Fibroblast of skin of left biceps (primary cell): ENCODE data around the gene PSMD12.

Experiments
- DNase-seq, 2 experiments: peaks; one replicate each; pipeline ENCODE4 v3.0.0-alpha.2; 2013; ENCODE audit warnings: low read depth in 2 of 2

Gene PSMD12

DNA sequence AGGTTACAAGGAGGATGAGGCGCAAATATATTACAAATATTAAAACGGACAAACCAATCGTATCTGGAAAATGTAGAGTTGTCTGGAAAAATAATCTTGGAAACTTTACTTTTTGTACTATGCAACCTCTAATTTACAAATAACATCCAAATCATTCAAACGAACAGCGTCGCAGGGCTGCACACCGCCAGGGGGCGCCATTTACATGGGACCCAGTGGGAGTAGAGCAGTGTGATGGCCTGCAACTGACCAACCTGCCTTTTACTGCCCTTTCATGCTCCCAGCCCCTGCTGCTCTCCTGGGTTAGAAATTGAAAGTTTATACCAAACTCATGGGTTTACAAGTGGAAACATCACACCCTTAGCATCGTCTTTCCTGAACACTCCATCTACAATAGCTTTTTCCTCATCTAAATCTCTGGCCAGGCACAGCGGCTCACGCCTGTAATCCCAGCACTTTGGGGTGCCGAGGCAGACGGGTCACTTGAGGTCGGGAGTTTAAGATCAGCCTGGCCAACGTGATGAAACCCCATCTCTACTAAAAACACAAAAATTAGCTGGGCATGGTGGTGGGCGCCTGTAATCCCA lies 20.7 kb upstream of the PSMD12 start:
- DNase-seq, result no peak

DNA sequence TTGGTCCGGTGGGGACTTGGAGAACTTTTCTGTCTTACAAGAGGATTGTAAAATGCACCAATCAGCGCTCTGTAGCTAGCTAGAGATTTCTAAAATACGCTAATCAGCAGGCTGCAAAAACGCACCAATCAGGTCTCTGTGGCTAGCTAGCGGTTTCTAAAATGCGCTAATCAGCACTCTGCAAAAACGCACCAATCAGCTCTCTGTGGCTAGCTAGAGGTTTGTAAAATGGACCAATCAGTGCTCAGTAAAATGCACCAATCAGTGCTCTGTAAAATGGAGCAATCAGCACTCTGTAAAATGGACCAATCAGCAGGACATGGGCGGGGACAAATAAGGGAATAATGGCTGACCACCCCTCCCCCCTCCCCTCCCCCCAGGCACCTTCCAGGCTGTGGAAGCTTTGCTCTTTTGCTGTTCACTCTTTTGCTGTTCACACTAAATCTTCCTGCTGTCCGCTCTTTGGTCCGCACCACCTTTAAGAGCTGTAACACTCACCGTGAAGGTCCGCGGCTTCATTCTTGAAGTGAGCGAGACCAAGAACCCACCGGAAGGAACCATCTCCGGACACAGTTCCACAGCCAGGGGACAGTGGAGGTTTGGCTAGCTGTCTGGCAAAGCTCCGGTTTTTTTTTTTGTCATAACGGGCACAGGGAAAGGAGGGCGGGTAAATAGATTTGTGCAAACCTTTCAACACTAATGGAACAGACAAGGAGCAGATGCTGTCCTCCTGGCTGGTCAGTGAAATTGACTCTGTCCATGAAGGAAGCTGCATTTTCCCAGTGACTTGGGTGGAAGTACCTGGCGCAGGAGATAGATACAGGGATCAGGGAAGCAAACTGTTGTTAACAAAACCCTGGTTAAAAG lies 19.0 kb upstream of the PSMD12 start:
- no peak for DNase-seq

DNA sequence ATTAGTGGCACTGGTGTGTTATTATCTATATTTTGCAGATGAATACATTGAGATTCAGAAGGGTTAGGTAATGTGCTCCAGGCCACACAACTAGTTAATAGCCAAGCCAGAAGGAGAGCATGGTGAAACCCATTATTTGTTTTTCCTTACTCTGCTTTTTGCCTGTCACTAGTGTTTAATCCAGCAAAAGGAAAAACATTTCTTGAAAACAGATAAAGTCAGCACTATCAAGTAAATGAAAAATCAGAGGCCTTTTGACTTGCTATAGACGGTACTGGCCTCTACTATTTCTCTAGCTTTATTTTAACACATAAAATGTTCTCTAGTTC lies 15.5 kb upstream of the PSMD12 start:
- DNase-seq, result no peak

DNA sequence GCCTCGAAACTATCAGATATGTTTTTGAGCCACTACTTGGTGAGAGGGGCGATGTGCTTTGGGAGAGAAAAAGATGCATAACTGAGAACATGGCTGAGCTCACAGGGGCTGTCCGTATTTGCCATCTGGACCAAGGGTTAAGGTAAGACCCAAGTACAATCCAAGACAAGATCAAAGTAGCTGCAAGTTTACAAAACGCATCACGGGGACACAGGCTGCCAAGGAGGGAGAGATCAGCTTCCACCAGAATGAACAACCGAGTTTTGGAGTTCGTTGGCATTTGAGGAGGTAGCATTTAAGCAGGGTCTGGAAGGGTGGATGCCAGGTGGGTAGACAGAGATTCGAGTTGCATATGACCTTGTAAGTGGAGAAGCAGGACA lies 12.9 kb upstream of the PSMD12 start:
- DNase-seq, result no peak

DNA sequence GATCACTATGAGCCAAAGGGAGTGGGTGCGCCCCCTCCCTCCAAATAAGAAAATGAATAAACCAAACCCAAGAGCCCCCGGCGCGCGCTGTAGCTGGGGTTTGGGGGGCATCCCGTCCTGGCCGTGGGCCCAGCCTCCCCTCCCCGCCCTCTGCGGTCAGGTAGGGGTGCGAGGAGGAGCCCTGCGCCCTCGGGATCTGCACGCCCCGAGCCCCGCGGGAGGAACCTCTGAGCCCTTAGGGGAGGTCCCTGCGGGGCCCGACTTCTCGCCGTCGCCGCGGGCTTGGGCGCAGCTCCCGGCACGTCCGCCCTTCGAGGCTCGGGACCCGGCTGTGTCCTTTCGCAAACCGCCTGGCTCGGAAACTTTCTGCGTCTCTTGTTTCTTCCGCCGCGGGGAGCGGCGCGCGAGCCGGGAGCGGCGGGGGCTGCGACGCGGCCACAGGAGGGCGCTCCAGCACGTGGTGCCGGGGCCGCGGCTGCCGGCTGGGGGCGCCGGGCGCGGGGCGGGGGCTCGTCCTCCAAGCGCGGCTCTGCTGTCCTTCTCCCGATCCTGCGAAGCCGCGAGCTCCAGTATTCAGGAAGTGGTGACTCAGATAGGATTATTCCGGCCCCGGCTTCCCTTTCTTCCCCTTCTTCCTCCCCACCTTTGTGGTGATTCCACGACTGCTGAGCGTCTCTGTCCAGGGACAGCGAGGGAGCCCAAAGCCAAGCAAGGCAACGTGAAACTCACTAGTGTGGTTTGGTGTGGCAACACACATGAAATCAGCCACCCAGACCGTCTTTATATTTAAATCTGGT lies 12.3 kb upstream of the PSMD12 start:
- peak in 1 of 2 experiments; percentile 39 for DNase-seq

DNA sequence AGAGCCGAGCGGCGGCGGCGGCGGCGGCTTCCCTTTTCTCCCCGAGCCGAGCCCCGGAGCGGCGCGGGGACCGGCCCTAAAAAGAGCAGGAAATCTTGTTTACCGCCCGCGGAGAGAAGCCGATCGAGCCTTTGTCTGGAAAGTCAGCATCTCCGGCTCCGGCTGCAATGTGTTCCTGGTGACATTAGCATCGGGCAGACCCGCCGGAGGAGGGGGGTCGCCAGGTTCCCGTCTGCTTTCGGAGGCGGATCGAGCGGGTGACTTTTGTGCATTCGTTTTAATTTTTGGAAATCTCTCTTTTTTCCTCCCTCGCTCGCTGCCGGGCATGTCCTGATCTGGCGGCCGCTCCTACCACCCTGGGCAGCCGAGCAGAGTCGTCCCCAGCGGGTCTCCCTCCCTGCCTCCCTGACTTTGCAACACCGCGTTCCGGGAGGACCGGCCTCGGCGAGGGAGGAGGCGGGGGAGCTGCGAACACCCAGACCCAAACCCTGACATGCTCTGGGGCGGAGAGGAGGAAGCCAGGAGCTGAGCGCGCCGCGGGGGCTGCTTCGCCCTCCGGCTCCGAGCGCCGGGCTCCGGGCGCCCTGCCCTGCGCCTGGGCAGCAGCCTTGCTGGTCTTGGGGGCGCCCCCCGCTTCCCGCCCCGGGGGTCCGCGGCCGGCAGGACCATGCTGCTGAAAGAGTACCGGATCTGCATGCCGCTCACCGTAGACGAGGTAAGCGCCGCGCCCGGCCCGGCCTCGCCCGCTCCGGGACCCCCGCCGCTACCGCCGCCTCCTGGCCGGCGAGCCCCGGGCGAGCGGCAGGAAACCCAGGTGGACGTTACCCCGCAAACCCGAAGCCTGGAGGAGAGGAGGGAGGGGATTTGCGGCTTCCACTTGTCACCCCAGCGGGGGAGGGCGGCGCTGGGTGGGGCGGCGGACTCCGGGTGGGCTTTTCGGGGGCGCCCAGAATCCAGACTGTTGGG lies 11.4 kb upstream of the PSMD12 start:
- DNase-seq, result no peak

DNA sequence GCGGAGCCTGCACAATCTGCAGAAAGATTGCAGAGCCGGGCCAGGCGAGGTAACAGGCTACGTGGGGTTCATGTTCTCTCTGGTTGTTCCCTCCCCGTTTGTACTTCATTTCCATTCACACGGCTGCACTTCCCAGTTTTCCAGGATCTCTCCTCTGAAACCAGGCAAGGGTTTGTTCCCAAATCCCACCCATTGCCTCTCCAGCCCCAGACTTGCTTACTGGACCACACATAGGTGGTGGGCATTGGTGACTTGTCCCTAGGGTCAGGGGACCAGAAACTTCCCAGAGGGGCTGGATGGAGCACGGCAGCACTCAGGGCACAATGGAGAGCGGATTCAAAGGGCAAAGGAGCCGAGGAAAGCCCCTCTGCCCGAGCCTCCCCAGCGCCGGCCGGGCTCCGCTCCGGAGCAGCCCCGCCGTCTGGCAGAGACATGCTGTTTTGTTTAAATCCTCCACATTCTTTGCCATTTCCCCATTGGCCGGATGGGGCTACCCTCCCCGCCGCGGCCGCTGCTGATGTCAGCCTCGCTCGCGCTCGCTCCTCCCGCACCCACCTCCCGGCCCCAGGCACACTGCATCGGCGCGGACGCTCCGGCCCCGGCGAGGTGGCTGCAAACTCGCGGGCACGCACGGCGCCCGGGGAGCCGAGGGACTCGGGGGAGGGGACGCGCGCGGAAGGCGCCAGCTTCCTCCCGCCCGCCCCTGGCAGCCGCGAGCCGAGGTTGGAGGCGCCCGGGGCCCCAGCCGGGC lies 10.5 kb upstream of the PSMD12 start, which contains the start of gene PITPNC1:
PITPNC1 (plus strand) TSS at position 545 of the 751 bp plus-strand sequence.
- DNase-seq, result peak; percentile 60 to 66

DNA sequence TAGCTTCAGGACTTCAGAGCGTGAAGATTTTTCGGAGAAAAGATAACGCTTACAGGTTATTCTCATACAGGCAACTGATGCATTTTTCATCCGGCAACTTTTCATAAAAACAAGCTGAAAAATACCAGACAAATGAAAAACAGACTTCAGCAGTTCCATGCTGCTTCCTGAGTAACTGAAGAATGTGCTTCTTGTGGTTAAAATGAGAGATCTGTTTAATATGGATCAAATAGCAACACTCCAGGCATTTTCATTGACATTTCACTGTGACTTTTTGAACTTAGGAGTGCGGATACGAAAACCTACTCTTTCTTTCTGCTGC lies 10.0 kb upstream of the PSMD12 start:
- peak; percentile 68 to 70 for DNase-seq

DNA sequence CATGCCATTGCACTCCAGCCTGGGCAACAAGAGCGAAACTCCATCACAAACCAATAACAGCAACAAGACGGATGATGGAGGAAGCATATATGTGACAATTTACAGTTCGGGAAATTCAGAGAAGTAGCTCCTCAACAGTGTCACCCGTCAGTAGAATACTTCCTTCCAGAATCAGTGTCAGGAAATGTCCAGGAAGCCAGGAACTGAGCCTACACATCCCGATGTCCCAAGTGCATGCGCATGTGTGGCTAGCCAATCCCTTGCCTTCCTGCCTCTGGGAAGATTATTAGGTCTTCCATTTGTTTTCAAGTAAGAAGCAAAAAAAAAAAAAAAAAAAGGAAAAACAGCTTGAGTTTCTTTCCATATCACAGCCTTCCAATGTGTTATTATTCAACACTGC lies 9.3 kb upstream of the PSMD12 start:
- no peak for DNase-seq

DNA sequence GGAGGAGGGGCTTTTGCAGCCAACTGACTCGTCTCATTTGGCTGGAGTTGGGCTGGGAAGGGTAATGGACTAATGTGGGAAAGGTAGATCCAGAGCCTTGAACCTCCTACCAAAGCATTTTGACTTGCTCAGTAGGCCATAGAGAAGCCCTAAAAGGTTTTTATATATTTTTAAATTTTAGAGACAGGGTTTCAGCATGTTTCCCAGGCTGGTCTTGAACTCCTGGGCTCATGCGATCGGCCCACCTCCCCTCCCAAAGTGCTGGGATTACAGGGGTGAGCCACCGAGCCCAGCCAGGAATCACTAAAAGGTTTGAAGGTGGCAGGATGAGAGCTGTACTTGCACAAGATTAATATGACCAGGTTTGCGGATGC lies 8.7 kb upstream of the PSMD12 start:
- no peak for DNase-seq

DNA sequence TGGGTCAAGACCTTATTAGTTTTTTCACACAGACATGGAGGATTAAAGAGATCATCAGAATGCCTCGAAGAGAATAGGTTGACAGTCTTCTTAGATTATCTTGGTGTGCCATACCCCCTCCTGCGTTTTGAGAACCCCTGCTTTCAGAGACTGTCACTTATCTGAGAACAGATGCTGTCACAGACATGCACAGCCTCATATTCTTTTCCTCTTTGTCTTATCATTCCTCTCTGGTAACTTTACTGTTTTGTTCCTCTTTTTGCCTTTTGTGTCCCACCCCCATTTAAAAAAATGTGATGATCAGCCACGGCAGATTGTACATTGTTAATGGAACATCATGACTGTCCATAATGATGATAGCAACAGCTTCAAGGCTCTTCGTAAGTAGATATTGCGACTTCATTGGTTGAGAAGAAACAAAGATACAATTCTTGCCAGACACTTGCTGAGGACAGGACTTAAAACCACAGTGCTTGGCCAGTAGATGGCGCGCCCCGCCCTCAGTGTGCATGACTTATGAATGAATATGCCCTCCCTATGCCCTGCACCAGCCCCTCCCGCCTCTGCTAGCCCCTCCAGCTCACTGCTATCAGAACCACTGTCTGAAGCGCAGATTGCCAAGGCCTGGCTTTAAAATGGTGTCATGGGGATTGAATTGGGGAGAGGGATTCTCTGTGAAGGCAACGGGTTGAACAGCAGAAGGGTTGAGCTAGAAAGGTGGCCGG lies 8.1 kb upstream of the PSMD12 start:
- DNase-seq, result peak in 1 of 2 experiments; percentile 42

DNA sequence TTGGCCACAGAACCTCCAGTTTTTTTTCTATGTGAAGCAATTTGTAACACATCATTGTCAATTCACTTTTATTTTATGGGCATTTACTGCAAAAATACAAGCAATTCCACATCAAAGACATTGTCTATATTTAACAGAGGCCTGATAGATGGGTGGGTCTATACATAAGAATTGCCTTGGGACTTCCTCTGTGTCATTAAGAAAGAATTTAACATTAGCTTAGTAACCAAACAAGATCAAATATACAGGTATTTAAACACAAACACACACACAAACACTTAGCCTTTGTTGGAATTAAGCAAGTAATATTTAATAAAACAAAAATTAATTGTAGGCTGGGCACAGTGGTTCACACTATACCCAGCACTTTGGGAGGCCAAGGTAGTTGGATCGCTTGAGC lies 6.4 kb upstream of the PSMD12 start:
- no peak for DNase-seq

DNA sequence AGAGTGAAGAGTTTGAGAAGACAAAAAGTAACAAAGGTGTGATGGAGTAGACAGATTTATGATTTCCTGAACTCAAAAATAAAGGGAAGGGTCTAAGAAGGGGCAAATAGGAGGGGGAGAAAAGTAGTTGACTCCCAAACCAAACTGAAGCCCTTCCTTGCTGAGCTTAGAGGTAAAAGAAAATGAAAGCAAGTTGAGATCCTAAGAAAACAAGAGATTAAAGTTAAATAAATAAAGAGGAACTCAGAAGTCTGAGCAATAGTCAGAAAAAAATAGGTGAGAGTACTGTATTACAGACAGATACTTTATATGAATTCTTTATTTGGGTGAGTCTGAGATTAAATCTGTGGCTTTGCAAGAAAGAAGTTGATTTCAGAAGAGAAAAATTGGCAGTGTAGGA lies 3.3 kb upstream of the PSMD12 start:
- no peak for DNase-seq

DNA sequence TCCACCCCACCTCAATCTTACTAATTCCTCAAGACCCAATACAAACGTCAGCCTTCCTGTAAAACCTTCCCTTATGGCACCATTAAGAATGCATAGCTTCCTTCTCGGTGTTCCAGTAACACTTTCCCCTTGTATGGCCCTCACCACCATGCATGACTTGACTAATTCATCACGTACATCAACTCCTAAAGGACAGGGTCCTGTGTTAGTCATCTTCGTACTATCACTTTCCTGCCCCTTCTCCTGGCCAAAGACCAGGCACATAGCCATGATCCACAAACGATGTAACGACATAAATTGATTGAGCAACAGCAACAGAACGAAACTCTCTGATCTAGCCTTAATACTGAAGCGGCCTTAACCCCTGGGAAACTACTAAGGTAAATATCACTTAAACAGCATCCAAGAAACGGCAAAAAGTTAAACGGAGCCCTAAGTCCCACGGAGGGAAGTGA lies 612 bp downstream of the PSMD12 start:
- DNase-seq, result no peak

DNA sequence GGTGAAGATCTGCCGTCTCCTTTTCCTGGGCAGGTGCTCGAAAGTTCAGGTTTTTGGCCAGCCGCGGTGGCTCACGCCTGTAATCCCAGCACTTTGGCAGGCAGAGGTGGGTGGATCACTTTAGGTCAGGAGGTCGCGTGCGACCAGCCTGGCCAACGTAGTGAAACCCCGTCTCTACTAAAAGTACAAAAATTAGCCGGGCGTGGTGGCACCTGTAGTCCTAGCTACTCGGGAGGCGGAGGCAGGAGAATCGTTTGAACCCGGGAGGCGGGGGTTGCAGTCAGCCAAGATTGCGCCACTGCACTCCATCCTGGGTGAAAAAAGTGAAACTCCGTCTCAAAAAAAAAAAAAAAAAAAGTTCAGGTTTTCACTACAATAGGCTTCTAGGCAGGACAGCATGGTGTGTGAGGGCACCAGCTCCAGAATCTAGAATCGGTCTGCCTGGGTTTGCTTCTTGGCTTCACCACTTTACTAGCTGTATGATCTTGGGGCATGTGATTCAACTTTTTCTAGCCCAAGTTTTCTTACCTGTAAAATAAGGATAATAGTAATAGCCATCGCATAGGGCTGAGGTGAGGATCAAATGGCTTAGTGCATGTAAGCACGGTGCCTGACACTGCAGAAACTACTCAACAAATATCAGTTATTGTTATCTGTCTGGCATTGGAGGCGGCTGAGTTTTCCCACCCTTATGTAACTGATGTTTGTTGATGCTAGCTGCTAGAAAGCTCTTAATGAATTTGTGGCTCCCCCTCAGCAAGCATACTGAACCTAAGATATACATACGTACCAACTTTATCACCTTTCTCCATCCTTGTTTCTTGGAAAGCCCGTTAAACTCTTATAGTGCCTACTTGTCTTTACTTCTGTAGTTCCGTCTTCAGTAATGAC lies 1.3 kb downstream of the PSMD12 start:
- DNase-seq, result no peak

DNA sequence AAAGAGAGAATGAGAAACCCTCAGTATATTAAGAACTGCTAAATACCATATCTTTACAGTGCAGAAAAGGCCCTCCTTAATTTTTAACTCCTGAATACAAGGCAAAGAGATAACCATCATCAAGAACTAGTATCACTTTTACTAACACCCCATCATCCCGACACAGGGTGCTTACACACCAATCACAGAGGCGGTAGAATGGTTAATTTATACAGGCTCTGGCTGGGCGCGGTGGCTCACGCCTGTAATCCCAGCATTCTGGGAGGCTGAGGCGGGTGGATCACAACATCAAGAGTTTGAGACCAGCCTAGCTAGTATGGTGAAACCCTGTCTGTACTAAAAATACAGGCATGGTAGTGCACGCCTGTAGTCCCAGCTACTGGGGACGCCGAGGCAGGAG lies 4.2 kb downstream of the PSMD12 start:
- DNase-seq, result no peak

DNA sequence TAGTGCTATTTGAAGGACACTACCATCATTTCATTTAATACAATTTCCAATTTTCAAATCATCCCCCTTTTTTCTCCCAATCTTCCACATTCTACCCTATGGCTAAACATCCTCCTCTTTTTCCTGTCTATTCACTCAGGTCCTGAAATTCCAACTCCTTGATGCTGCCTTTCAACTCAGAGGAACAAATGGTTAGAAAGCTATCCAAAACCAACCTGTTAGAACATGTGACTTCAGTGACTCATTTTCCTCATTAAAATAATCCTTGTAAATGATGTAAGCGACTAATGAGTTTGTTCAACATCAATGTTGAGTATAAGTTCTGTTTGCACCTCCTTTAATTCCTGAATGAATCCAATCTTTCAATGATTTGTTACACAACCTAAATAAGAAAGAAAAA lies 5.5 kb downstream of the PSMD12 start:
- no peak for DNase-seq

DNA sequence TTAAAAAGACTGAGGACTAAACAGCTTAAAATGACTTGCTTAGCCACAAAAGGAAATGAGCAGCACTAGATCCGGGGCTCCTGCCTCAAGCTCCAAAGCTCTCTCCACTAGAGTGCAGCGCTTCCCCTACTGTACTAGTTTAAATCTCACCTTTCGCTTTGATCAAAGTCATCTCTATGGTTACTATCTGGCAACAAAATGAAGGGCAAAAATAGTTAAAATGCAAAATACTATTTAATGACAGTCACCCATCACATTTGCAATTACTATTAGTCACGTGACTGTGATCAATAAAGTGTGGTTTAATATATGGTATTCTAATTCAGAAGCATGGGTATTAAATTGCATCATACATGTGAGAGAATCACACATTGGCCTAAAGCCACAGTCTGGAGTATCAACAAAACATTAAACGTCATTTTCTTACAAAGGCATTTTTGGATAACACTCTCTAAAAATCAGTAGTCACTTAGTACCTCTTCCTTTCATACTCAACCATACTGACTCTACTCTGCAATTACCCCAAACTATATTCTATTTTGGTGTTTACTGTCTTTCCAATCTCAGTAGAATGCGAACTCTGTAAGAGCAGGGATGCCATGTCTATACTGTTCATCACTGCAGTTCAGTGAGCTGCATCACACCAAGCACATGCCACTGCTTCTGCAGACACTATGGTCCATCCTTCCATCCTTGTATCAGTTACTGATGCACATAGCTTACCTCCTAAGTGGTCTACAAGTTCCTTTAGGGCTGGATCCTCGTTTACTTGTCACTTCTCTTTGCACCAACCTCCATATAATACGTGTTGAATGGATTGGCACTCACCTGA lies 6.2 kb downstream of the PSMD12 start:
- DNase-seq, result no peak
